PFSK-1 (cell line): ENCODE measurements around the gene HFM1.

Source experiments
- POLR2AphosphoS5 ChIP-seq: IDR thresholded peaks from 2 replicates; pipeline ENCODE4 v1.6.1; 2012; ENCODE audit warnings: low read depth, mild to moderate bottlenecking, control low read depth, low read length, moderate library complexity
- REST ChIP-seq, 2 experiments: IDR thresholded peaks; 2 replicates each; pipeline versions ENCODE4 v1.6.1 to v1.8.0; 2011 to 2012; ENCODE audit warnings: low read depth in 2 of 2, low read length in 2 of 2, control low read depth in 1 of 2, inconsistent platforms in 1 of 2, mild to moderate bottlenecking in 1 of 2, moderate library complexity in 1 of 2; ENCODE audit not compliant: insufficient read depth in 1 of 2
- SIN3A ChIP-seq: IDR thresholded peaks from 2 replicates; pipeline ENCODE4 v1.6.1; 2012; ENCODE audit warnings: mild to moderate bottlenecking, low read length, moderate library complexity, borderline replicate concordance; ENCODE audit not compliant: insufficient read depth

- TF ChIP-seq SIN3A (no peak), REST (IDR thresholded peaks at IDR 0.05; ENCODE audit: insufficient read depth in 1 of 2, low read depth in 2 of 2, low read length in 2 of 2) (no peak), POLR2AphosphoS5 (no peak)
These were observed 69.0 kb downstream of the HFM1 start for GRCh38 chr1:91335603-91336002.
